Gastrocnemius medialis (tissue), 4 donors: ENCODE results near the gene PHF21B. TPM values are rescaled to one million over a fixed set of nuclear protein-coding genes. Genes with fewer than 3 reads are reported as not detected.

Source experiments
- ATAC-seq, 2 donors: fragments of 150-250 bp; one replicate each; pipeline ENCODE4 v1.9.1; 2016
- DNase-seq, 2 donors: peaks; one replicate each; pipeline ENCODE4 v3.0.0-alpha.2; 2019
- H3K27ac ChIP-seq, 4 donors: fragments of 200-600 bp; sonication (generic); 1 replicate in 1 of 4; 2 replicates in 3 of 4; pipeline ENCODE4 v1.5.1; 2016 to 2018; ENCODE audit warnings: mild to moderate bottlenecking in 2 of 4, moderate library complexity in 1 of 4
- H3K27me3 ChIP-seq, 3 donors: fragments of 200-600 bp; sonication (generic) in 2 of 3; 1 replicate in 1 of 3; 2 replicates in 2 of 3; pipeline versions ENCODE4 v1.5.1 to v1.6.0; 2016 to 2019; ENCODE audit warnings: mild to moderate bottlenecking in 1 of 3, moderate library complexity in 1 of 3
- H3K36me3 ChIP-seq, 2 donors: fragments of 200-600 bp; sonication (generic) in 1 of 2; one replicate each; pipeline ENCODE4 v1.5.1; 2017 to 2018
- H3K4me1 ChIP-seq, 2 donors: fragments of 200-600 bp; sonication (generic) in 1 of 2; one replicate each; pipeline ENCODE4 v1.5.1; 2016 to 2017; ENCODE audit warnings: mild to moderate bottlenecking in 2 of 2
- H3K4me3 ChIP-seq, 4 donors: fragments of 200-600 bp; sonication (generic) in 3 of 4; 1 replicate in 1 of 4; 2 replicates in 3 of 4; pipeline ENCODE4 v1.5.1; 2016 to 2019; ENCODE audit warnings: mild to moderate bottlenecking in 2 of 4
- H3K9me3 ChIP-seq, 3 donors: fragments of 200-600 bp; sonication (generic) in 2 of 3; 1 replicate in 1 of 3; 2 replicates in 2 of 3; pipeline ENCODE4 v1.5.1; 2016 to 2019
- POLR2A ChIP-seq, 2 donors: fragments of 450-650 bp; IDR thresholded peaks; one replicate each; pipeline ENCODE4 v1.6.1; 2017; ENCODE audit warnings: antibody characterized with exemption in 2 of 2, mild to moderate bottlenecking in 2 of 2, moderate library complexity in 2 of 2
- in situ Hi-C, 4 donors: fragments of 200-750 bp; cut with MboI; loops; one replicate each; pipeline versions ENCODE4 v1.15.0 to v1.8.0; 2017; ENCODE audit warnings: low sequenced_read_pairs in 4 of 4
- intact Hi-C: fragments of 100-400 bp; cut with DNase I; formaldehyde crosslinking; loops from one replicate; pipeline ENCODE4 v1.15.1; 2023; ENCODE audit warnings: low total_unique reads
- total RNA-seq, 4 donors: library from RNA; depleted of rRNA; stranded (reverse); fragments of >200 nt; gene quantifications; one replicate each; pipeline versions ENCODE4 v1.1.0 to v1.2.3, GENCODE V29; 2016
- TF ChIP-seq, protein P1 (sequence below), 5 experiments: fragments of 450-650 bp in 3 of 5; fragments of 200-600 bp in 2 of 5; sonication (generic) in 2 of 5; IDR thresholded peaks in 4 of 5; conservative IDR thresholded peaks in 1 of 5; 1 replicate in 4 of 5; 2 replicates in 1 of 5; pipeline ENCODE4 v1.5.1; 2016 to 2019; ENCODE audit warnings: antibody characterized with exemption in 5 of 5, mild to moderate bottlenecking in 3 of 5, moderate library complexity in 3 of 5

Gene PHF21B
- total RNA-seq, 4 donors from 2014 or later, result 0.07 TPM; not detected in 3

DNA sequence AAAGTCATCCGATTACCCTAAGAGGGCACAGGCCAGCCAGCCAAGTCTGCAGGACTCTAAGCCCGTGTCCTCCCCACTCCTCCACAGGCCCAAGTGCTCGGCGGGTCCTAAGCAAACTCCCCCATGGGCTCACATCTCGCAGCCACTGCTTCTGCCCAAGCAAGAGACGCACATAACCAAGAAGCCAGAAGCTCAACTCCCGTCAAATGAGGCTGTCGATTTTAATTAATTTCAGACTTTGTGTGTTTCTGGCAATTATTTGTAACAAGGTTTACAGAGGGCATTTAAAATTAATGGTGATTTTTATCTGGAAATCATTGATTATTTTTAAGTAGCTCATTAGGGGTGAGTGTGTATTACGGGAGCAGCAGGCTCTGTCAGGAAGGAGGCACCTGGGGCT, 27.4 kb downstream of the PHF21B start:
- no peak overlapping the region for H3K27ac ChIP-seq
- H3K36me3 ChIP-seq, result no peaks in the 10 kb centered on the region
- TF ChIP-seq POLR2A (IDR thresholded peaks at IDR 0.05), result no peak
- TF ChIP-seq, protein P1, sequence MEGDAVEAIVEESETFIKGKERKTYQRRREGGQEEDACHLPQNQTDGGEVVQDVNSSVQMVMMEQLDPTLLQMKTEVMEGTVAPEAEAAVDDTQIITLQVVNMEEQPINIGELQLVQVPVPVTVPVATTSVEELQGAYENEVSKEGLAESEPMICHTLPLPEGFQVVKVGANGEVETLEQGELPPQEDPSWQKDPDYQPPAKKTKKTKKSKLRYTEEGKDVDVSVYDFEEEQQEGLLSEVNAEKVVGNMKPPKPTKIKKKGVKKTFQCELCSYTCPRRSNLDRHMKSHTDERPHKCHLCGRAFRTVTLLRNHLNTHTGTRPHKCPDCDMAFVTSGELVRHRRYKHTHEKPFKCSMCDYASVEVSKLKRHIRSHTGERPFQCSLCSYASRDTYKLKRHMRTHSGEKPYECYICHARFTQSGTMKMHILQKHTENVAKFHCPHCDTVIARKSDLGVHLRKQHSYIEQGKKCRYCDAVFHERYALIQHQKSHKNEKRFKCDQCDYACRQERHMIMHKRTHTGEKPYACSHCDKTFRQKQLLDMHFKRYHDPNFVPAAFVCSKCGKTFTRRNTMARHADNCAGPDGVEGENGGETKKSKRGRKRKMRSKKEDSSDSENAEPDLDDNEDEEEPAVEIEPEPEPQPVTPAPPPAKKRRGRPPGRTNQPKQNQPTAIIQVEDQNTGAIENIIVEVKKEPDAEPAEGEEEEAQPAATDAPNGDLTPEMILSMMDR (IDR thresholded peaks at IDR 0.05 in 4 of 5, conservative IDR thresholded peaks at IDR 0.05 in 1 of 5), result no peak
- no peak for ATAC-seq
- intact Hi-C loops, result no loop called here
- H3K27me3 ChIP-seq, result peaks cover 0 to 2% (median 0%) of the 10 kb centered on the region in 3 donors
- no peak overlapping the region for H3K4me3 ChIP-seq
- no peak for DNase-seq
- no peaks in the 10 kb centered on the region for H3K9me3 ChIP-seq
- H3K4me1 ChIP-seq, result no peaks in the 10 kb centered on the region
- in situ Hi-C loops, result no loop called here

GRCh38 chr22:44981857-44982256, 27.9 kb downstream of the PHF21B start:
- in situ Hi-C loops, result no loop called here
- ATAC-seq, result no peak

DNA sequence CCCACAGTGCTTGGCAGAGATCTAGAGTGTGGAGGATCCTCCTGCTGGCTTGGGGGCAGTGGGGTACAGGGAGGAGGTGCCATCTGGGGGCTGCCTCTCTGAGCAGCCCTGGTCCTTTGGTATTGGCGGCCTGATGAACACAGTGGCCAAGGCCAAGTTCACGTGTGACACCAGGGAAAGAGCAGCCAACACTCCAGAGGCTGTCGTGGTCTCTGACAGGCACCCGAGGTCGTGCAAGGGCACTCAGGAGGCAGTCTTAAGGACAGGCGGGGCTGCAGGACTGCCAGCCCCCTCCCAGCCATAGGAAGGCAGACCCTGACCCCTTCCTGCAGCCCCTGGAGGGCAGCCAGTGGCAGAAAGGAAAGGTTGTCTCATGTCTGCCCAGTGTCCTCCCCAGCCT, 30.7 kb downstream of the PHF21B start:
- Histone ChIP-seq H3K9me3 (no peaks in the 10 kb centered on the region), H3K27ac (no peak overlapping the region), H3K4me1 (no peaks in the 10 kb centered on the region), H3K27me3 (peaks cover 0 to 2% (median 0%) of the 10 kb centered on the region in 3 donors), H3K4me3 (no peak overlapping the region), H3K36me3 (no peaks in the 10 kb centered on the region)
- no peak for ATAC-seq
- TF ChIP-seq POLR2A (IDR thresholded peaks at IDR 0.05), result no peak
- TF ChIP-seq, protein P1 (IDR thresholded peaks at IDR 0.05 in 4 of 5, conservative IDR thresholded peaks at IDR 0.05 in 1 of 5), result no peak
- intact Hi-C loops, result no loop called here
- no peak for DNase-seq
- in situ Hi-C loops, result no loop called here

More at GRCh38 chr22:44981857-44982256, 27.9 kb downstream of the PHF21B start:
- intact Hi-C loops, result no loop called here
- no peaks in the 10 kb centered on the region for H3K9me3 ChIP-seq
- H3K36me3 ChIP-seq, result no peaks in the 10 kb centered on the region
- no peak for DNase-seq
- H3K4me3 ChIP-seq, result no peak overlapping the region
- peaks cover 0 to 2% (median 0%) of the 10 kb centered on the region in 3 donors for H3K27me3 ChIP-seq
- H3K27ac ChIP-seq, result no peak overlapping the region
- TF ChIP-seq, protein P1 (IDR thresholded peaks at IDR 0.05 in 4 of 5, conservative IDR thresholded peaks at IDR 0.05 in 1 of 5), result no peak
- TF ChIP-seq POLR2A (IDR thresholded peaks at IDR 0.05), result no peak
- H3K4me1 ChIP-seq, result no peaks in the 10 kb centered on the region

GRCh38 chr22:44975427-44976262, 34.2 kb downstream of the PHF21B start:
- no peak for TF ChIP-seq POLR2A (IDR thresholded peaks at IDR 0.05)
- TF ChIP-seq, protein P1 (IDR thresholded peaks at IDR 0.05 in 4 of 5, conservative IDR thresholded peaks at IDR 0.05 in 1 of 5), result peak in 1 of 5 experiments; percentile 21
- Histone ChIP-seq H3K27ac (no peak overlapping the region), H3K36me3 (no peaks in the 10 kb centered on the region), H3K27me3 (peaks cover 0 to 11% (median 0%) of the 10 kb centered on the region in 3 donors), H3K4me3 (no peak overlapping the region), H3K4me1 (no peaks in the 10 kb centered on the region), H3K9me3 (no peaks in the 10 kb centered on the region)
- DNase-seq (no peak), ATAC-seq (no peak)
- in situ Hi-C loops, result no loop called here
- intact Hi-C loops, result no loop called here
